ENCODE measurements around the gene CXADR.

DNA sequence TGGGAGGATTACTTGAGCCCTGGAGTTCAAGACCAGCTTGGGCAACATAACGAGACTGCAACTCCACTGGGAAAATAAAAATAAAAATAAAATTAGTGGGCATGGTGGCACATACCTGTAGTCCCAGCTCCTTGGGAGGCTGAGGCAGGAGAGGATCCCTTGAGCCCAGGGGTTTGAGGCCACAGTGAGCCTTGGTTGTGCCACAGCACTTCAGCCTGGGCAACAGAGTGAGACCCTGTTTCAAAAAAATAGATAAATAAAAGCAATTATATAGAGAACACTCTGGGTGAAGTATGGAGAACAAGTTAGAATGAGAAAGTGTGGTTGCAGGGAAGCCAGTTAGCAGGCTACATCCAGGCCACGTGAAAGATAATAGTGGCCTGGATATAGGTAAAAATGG, 25.7 kb downstream of the CXADR start:
- TF ChIP-seq OSR1 (CRISPR knock-in tag; IDR thresholded peaks at IDR 0.05) (no peak), ZNF565 (CRISPR knock-in tag; conservative IDR thresholded peaks at IDR 0.05; ENCODE audit: low read depth) (no peak), RARB (CRISPR knock-in tag; IDR thresholded peaks at IDR 0.05) (no peak), GLIS3 (CRISPR knock-in tag; IDR thresholded peaks at IDR 0.05) (no peak), ZFP30 (CRISPR knock-in tag; IDR thresholded peaks at IDR 0.05) (no peak), ESRRG (CRISPR knock-in tag; IDR thresholded peaks at IDR 0.05) (no peak)
- TF ChIP-seq, protein P1, sequence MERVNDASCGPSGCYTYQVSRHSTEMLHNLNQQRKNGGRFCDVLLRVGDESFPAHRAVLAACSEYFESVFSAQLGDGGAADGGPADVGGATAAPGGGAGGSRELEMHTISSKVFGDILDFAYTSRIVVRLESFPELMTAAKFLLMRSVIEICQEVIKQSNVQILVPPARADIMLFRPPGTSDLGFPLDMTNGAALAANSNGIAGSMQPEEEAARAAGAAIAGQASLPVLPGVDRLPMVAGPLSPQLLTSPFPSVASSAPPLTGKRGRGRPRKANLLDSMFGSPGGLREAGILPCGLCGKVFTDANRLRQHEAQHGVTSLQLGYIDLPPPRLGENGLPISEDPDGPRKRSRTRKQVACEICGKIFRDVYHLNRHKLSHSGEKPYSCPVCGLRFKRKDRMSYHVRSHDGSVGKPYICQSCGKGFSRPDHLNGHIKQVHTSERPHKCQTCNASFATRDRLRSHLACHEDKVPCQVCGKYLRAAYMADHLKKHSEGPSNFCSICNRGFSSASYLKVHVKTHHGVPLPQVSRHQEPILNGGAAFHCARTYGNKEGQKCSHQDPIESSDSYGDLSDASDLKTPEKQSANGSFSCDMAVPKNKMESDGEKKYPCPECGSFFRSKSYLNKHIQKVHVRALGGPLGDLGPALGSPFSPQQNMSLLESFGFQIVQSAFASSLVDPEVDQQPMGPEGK (CRISPR knock-in tag; IDR thresholded peaks at IDR 0.05; ENCODE audit: borderline replicate concordance): no peak
